Esophagus muscularis mucosa (tissue), 4 donors: Measurements from ENCODE around the gene DNAH3. TPM values are rescaled to one million over a fixed set of nuclear protein-coding genes. Genes with fewer than 3 reads are reported as not detected.

ENCODE experiments used
- DNase-seq: peaks from one replicate; pipeline ENCODE4 v3.0.0-alpha.2; 2017; ENCODE audit errors: extremely low spot score
- H3K27ac ChIP-seq, 4 donors: fragments of 200-600 bp; sonication (generic); replicated peaks in 1 of 4; 1 replicate in 3 of 4; 2 replicates in 1 of 4; pipeline ENCODE4 v1.5.1; 2016 to 2019; ENCODE audit warnings: mild to moderate bottlenecking in 1 of 4
- H3K27me3 ChIP-seq, 4 donors: fragments of 200-600 bp; sonication (generic); one replicate each; pipeline versions ENCODE4 v1.5.1 to v1.6.0; 2016 to 2019
- H3K36me3 ChIP-seq, 4 donors: fragments of 200-600 bp; sonication (generic); one replicate each; pipeline ENCODE4 v1.5.1; 2016 to 2019
- H3K4me1 ChIP-seq, 4 donors: fragments of 200-600 bp; sonication (generic); one replicate each; pipeline ENCODE4 v1.5.1; 2016 to 2019
- H3K4me3 ChIP-seq, 4 donors: fragments of 200-600 bp; sonication (generic); 1 replicate in 2 of 4; 2 replicates in 2 of 4; pipeline ENCODE4 v1.5.1; 2016 to 2019; ENCODE audit warnings: mild to moderate bottlenecking in 4 of 4, moderate library complexity in 1 of 4
- H3K9me3 ChIP-seq, 4 donors: fragments of 200-600 bp; sonication (generic); 1 replicate in 3 of 4; 2 replicates in 1 of 4; pipeline ENCODE4 v1.5.1; 2016 to 2019
- CTCF ChIP-seq, 3 experiments: fragments of 200-600 bp in 2 of 3; fragments of 450-650 bp in 1 of 3; sonication (generic) in 2 of 3; IDR thresholded peaks; one replicate each; pipeline ENCODE4 v1.5.1; 2017 to 2019; ENCODE audit warnings: antibody characterized with exemption in 3 of 3, mild to moderate bottlenecking in 2 of 3, moderate library complexity in 1 of 3
- EP300 ChIP-seq: sonication (generic); formaldehyde crosslinking; IDR thresholded peaks from one replicate; pipeline ENCODE4 v1.6.1; 2017; ENCODE audit warnings: antibody characterized with exemption
- POLR2A ChIP-seq: fragments of 450-650 bp; IDR thresholded peaks from one replicate; pipeline ENCODE4 v1.6.1; 2017; ENCODE audit warnings: antibody characterized with exemption, moderate library complexity, mild to moderate bottlenecking, low read depth
- POLR2AphosphoS5 ChIP-seq, 2 donors: sonication (generic); formaldehyde crosslinking; IDR thresholded peaks; one replicate each; pipeline ENCODE4 v1.6.1; 2017; ENCODE audit warnings: antibody characterized with exemption in 2 of 2
- WGBS: methylation state at CpG from one replicate; pipeline ENCODE4 v1.1.5; 2018; 5-methylcytosine and 5-hydroxymethylcytosine counted together
- intact Hi-C: fragments of 100-400 bp; cut with DNase I; formaldehyde crosslinking; loops from one replicate; pipeline ENCODE4 v1.15.1; 2023
- total RNA-seq, 4 donors: library from RNA; depleted of rRNA; stranded (reverse); fragments of >200 nt; gene quantifications; one replicate each; pipeline versions ENCODE4 v1.1.0 to v1.2.1, GENCODE V29; 2016

The DNAH3 gene
- total RNA-seq, 4 donors from 2014 or later, result under 0.01 to 0.13 TPM; not detected in 2

- TF ChIP-seq POLR2AphosphoS5 (IDR thresholded peaks at IDR 0.05) (peak in 1 of 2 donors; percentile 34), POLR2A (no peak)
- Histone ChIP-seq H3K27me3 (no peaks in the 10 kb centered on the region), H3K27ac (no peak overlapping the region), H3K36me3 (peaks cover 0 to 36% (median 19%) of the 10 kb centered on the region in 4 donors), H3K4me3 (no peak overlapping the region), H3K4me1 (peaks cover 7 to 23% (median 19%) of the 10 kb centered on the region in 4 donors), H3K9me3 (no peaks in the 10 kb centered on the region)
- DNase-seq, result no peak
- intact Hi-C loops, result loop anchor here (10.0 kb wide), 1 partner anchor 246 kb away; no protein-coding TSS in a partner anchor
- 77% methylated on average over 4 of the region's 4 CpGs for WGBS
Observed at GRCh38 chr16:20918486-20919239, 232.0 kb downstream of the DNAH3 start.

- DNase-seq, result no peak
- Histone ChIP-seq H3K9me3 (no peaks in the 10 kb centered on the region), H3K4me3 (no peak overlapping the region), H3K36me3 (peaks cover 0 to 21% (median 6%) of the 10 kb centered on the region in 4 donors), H3K27me3 (no peaks in the 10 kb centered on the region), H3K4me1 (peaks cover 21 to 37% (median 32%) of the 10 kb centered on the region in 4 donors), H3K27ac (no peak overlapping the region)
- TF ChIP-seq CTCF (IDR thresholded peaks at IDR 0.05) (no peak), POLR2AphosphoS5 (IDR thresholded peaks at IDR 0.05) (no peak), EP300 (no peak), POLR2A (no peak)
- intact Hi-C loops, result loop anchor here (10.0 kb wide), 1 partner anchor 248 kb away; no protein-coding TSS in a partner anchor
- 92% methylated on average over 4 of the region's 4 CpGs for WGBS
Observed at GRCh38 chr16:20916942-20917341, 233.7 kb downstream of the DNAH3 start.

GRCh38 chr16:20916289-20916688 is 234.4 kb downstream of the DNAH3 start:
- WGBS, result 89% methylated on average over 10 of the region's 10 CpGs
- Histone ChIP-seq H3K9me3 (no peaks in the 10 kb centered on the region), H3K4me1 (peaks cover 28 to 44% (median 39%) of the 10 kb centered on the region in 4 donors), H3K27ac (no peak overlapping the region), H3K36me3 (peaks cover 0 to 19% (median 4%) of the 10 kb centered on the region in 4 donors), H3K4me3 (no peak overlapping the region), H3K27me3 (no peaks in the 10 kb centered on the region)
- TF ChIP-seq POLR2A, result no peak
- DNase-seq, result no peak
- intact Hi-C loops, result loop anchor here (10.0 kb wide), 1 partner anchor 249 kb away; no protein-coding TSS in a partner anchor

GRCh38 chr16:20911361-20911760 is 239.3 kb downstream of the DNAH3 start:
- Histone ChIP-seq H3K36me3 (peaks cover 0 to 3% (median 0%) of the 10 kb centered on the region in 4 donors), H3K27ac (peak overlapping the region; percentile 56 to 63 (median 61)), H3K4me1 (peaks cover 47 to 62% (median 57%) of the 10 kb centered on the region in 4 donors), H3K9me3 (no peaks in the 10 kb centered on the region), H3K27me3 (no peaks in the 10 kb centered on the region), H3K4me3 (no peak overlapping the region)
- WGBS, result 38% methylated on average over 1 of the region's 1 CpG
- DNase-seq, result no peak
- intact Hi-C loops, result loop anchor here (10.0 kb wide), 1 partner anchor 253 kb away; no protein-coding TSS in a partner anchor
- TF ChIP-seq CTCF (IDR thresholded peaks at IDR 0.05), result no peak
- no peak for TF ChIP-seq EP300
- TF ChIP-seq POLR2A, result no peak
- no peak for TF ChIP-seq POLR2AphosphoS5 (IDR thresholded peaks at IDR 0.05)

GRCh38 chr16:20910781-20911321 is 239.8 kb downstream of the DNAH3 start:
- WGBS, result 40% methylated on average over 2 of the region's 2 CpGs
- Histone ChIP-seq H3K36me3 (no peaks in the 10 kb centered on the region), H3K27me3 (no peaks in the 10 kb centered on the region), H3K9me3 (no peaks in the 10 kb centered on the region), H3K4me3 (no peak overlapping the region), H3K27ac (peak overlapping the region; percentile 59 to 63 (median 61)), H3K4me1 (peaks cover 52 to 67% (median 60%) of the 10 kb centered on the region in 4 donors)
- intact Hi-C loops, result loop anchor here (10.0 kb wide), 1 partner anchor 254 kb away; no protein-coding TSS in a partner anchor
- DNase-seq, result no peak
- no peak for TF ChIP-seq POLR2A
- peak; percentile 34 to 70 for TF ChIP-seq POLR2AphosphoS5 (IDR thresholded peaks at IDR 0.05)
